Hematopoietic multipotent progenitor cell treated with erythropoietin and hydrocortisone succinate and interleukin-3 and kit ligand, for 8 days (in vitro differentiated cells): ENCODE data around the gene ZNF92.
"Not testable (repeated sequence)": the region's sequence is repeated elsewhere in the genome, so short reads cannot be mapped to it uniquely, and the experiment has no call there.

Experiments
- DNase-seq: peaks from one replicate; pipeline ENCODE4 v3.0.0-alpha.2; 2015

The ZNF92 gene

DNA sequence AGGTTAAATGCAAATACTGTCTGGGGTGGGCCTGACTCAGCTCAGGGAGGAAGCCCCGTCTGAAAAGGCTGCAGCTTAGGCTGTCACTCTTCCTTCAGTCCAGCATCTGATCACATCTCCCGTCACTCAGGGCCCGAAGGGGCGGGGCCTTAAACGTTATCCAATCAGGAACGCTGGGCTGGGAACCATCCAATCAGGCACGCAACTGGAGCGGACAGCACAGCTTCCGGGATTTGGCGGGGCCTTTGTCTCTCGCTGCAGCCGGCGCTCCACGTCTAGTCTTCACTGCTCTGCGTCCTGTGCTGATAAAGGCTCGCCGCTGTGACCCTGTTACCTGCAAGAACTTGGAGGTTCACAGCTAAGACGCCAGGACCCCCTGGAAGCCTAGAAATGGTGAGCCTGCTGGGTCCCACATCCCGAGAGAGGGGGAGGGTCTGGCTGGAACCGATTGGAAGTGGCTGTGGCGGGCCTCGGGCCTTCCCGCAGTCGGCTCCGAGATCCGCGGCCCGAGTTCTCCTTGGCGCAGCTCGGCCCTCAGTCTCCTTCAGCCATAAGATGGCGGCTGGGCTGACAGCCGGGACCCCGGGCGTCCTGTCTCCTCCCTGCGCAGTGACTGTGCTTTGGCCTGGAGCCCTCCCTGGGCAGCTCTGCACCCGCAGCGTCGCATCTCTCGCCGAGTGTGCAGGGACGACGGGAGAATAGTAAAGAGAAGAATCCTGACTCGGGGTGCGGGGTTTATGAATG lies at the start of gene ZNF92:
ZNF92 (plus strand) TSS at position 248 of the 744 bp plus-strand sequence; CDS start at position 391, 143 bp downstream.
- peak; percentile 99 for DNase-seq

GRCh38 chr7:65325793-65326432 lies 47.7 kb upstream of the ZNF92 start:
- no peak for DNase-seq

DNA sequence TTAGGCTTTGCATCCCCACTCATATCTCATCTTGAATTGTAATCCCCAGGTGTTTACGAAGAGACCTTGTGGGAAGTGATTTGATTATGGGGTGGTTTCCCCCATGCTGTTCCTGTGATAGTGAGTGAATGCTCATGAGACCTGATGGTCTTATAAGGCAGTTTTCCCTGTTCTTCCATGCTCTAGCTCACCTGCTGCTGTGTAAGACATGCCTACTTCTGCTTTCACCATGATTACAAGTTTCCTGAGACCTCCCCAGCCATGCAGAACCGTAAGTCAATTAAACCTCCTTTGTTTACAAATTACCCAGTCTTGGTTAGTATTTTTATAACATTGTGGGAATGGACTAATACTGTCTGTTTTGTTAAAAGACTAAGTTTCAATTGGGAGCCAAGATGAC lies 35.3 kb upstream of the ZNF92 start:
- DNase-seq, result no peak

- DNase-seq, result no peak
Observed at GRCh38 chr7:65339257-65339656, 34.4 kb upstream of the ZNF92 start.

- DNase-seq, result no peak
Observed at GRCh38 chr7:65342723-65343629, 30.7 kb upstream of the ZNF92 start.

- not testable (repeated sequence) for DNase-seq
Observed at GRCh38 chr7:65344541-65344940, 29.1 kb upstream of the ZNF92 start.

DNA sequence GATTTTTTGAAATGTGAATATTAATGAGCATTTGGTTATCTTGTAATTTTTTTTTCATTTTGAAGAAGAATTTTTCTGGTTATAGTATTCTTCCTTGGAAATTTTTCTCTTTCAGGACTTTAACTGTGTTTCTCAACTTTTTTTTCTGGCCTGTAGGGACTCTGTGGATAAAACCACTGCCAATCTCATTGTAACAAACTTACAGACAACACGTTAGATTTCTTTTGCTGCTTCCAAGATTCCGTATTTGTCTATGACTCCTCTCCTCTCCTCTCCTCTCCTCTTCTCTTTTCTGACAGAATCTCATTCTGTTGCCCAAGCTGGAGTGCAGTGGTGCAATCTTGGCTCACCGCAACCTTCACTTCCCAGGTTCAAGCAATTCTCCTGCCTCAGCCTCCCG lies 19.4 kb upstream of the ZNF92 start:
- no peak for DNase-seq

DNA sequence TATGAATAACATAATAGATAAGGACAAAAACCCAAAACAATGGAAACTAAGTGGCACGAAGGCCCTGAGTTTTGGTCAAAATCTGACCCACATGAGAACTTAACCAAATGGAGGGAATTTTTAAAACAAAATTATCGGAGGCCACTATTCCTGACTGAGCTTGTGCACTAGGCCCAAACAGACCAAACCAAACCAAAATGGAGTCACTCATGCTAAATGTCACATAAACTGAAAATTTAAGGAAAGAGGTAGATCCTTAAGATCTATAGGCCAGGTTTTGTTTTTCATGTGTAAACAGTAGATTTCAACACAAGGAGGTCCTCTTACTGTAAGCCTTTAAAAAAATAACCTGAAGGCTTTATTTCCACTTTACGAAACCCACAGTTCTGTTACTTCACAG lies 3.8 kb upstream of the ZNF92 start:
- no peak for DNase-seq

- DNase-seq, result no peak
Observed at GRCh38 chr7:65371468-65371867, 2.2 kb upstream of the ZNF92 start.

GRCh38 chr7:65379318-65379717 lies 5.7 kb downstream of the ZNF92 start:
- DNase-seq, result no peak

DNA sequence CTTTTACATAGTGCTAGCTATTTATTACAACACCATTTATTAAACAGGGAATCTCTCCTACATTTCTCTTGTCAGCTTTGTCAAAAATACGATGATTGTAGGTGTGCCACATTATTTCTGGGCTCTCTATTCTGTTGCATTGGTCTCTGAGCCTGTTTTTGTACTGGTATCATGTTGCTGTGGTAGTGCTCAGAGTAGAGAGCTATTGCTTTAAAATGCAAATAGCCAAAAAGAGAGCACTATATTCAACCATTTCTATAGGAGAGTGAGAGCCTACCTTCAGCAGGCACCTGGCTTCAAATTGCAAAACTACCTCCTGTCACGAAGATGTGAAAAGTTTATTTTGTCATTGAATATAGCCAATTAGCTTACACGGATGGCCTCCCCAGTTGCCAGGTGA lies 8.1 kb downstream of the ZNF92 start:
- DNase-seq, result no peak

DNA sequence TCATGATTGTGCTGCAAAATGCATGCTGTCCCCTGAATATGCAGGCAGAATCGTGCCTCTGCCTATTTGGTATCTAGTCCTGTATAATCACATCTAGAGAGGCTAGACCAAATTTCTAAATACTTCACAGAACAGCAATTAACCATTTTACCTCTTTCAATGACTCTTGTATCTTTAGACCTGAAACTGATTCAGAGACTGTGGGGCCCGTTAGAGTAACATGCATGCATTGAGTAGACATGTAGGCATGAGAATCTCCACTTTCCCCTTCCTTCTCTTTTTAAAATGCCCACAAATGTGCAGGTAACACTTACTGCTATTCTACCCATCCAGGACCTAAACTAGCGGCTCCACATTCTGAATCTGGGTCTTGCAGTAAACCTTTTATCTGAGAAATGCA lies 8.8 kb downstream of the ZNF92 start:
- DNase-seq, result no peak

DNA sequence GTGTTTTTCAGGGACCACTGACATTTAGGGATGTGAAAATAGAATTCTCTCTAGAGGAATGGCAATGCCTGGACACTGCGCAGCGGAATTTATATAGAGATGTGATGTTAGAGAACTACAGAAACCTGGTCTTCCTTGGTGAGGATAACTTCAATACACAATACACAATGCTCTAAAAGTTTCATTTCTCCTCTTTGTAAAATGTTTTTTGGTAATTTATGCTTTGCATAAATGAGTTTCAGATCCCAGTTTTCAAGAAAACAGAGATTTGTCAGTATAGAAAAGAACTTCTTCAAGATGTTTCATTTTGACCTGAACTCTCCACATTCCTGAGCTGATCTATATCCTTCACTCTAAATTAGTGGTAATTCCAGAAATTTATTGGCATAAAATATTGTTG lies 14.2 kb downstream of the ZNF92 start:
- no peak for DNase-seq

DNA sequence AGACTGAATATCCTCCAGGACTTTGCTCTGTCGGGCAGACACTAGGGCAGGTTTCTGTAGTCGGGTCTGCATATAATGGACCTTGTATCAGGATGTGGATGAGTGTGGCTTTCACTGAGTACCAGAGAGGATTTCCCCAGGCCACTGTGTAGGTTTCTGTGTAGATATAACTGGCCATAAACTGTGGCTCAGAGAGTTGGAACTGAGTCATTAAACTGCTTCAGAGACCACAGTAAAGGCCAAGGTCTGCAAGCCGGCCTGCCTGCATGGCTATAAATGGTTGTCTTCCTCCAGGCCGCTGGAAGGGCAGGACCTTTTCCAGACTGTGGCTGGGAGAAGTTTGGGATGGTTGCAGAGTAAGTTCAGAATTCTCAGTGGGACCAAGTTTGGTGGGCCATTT lies 16.9 kb downstream of the ZNF92 start:
- DNase-seq, result no peak

DNA sequence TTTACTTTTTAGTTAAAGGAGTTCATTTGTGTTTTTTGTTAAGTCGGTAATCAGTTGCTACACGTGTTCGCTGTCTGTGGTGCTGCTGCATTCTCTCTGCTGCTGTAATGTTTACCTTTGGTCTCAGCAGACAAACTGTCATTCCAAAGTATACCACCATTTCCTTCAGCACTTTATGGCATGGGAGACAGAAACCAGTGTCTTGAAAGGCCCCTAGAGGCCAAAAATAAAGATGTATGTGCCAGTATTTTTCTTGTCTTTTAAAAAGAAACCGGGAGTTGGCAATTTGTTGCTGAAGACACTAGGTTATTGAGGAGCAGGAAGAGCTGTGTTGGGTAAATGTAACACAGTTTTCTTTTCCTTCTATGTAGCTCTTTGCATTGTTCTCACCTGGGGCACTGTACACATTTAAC lies 24.1 kb downstream of the ZNF92 start:
- DNase-seq, result no peak

GRCh38 chr7:65398671-65399070 lies 25.0 kb downstream of the ZNF92 start:
- DNase-seq, result not testable (repeated sequence)

- DNase-seq, result not testable (repeated sequence)
Observed at GRCh38 chr7:65399101-65399500, 25.4 kb downstream of the ZNF92 start.

GRCh38 chr7:65404020-65404419 lies 30.4 kb downstream of the ZNF92 start:
- DNase-seq, result no peak

DNA sequence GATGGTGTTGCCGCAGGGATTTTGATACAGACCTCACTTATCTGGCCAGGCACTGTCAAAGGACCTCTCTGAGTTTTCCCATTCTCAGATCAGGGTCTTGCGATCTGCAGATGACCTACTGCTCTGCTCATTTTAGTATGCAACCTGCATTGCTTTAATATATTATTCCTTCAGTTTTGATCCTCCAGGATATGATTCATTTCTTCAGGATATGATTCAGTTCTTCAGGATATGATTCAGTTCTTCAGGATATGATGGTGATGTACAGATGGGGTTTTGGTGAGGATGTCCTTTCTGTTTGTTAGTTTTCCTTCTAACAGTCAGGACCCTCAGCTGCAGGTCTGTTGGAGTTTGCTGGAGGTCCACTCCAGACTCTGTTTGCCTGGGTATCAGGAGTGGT lies 33.1 kb downstream of the ZNF92 start:
- not testable (repeated sequence) for DNase-seq

GRCh38 chr7:65409363-65409762 lies 35.7 kb downstream of the ZNF92 start:
- DNase-seq, result no peak

DNA sequence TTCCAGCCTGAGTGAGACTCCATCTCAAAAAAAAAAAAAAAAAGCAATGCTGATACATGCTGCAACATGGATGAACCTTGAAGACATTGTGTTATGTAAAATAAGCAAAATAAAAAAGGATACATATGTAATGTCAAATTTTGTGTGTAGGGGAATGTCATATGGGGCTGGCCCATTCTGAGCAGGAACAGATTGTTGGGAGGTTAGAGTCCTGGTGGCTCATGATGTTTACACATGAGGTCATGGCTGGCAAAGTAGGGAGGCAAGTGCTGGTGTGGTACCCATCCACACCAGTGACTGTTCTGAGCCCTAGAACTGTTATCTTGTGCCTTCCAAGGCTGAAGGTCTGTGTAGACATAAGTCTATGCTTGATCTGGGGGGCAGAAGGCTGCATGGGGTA lies 37.6 kb downstream of the ZNF92 start:
- no peak for DNase-seq

- DNase-seq, result no peak
Observed at GRCh38 chr7:65422670-65423069, 49.0 kb downstream of the ZNF92 start.

- not testable (repeated sequence) for DNase-seq
Observed at GRCh38 chr7:65423286-65423685, 49.6 kb downstream of the ZNF92 start.
